SKM-1 treated with dmso at 0.1 percent for 144 hours (cell line): ENCODE results near the gene RGS13.
A peak's percentile ranks its signal among the peaks of the same experiment; 100 is the strongest.

Experiments
- DNase-seq: peaks from one replicate; lab custom pipeline; 2025; ENCODE audit not compliant: unreplicated experiment; lab: John Stamatoyannopoulos, UW

The RGS13 gene

GRCh38 chr1:192635939-192636338, at the start of gene RGS13:
TSS of gene RGS13 (plus strand) at chr1:192636147. CDS start at chr1:192644335, 8,188 bp downstream.
- no peak for DNase-seq

- DNase-seq: no peak
These were observed 48.3 kb upstream of the RGS13 start for GRCh38 chr1:192587386-192588266.

GRCh38 chr1:192588546-192588945, 47.4 kb upstream of the RGS13 start:
- no peak for DNase-seq

GRCh38 chr1:192589813-192590212, 46.1 kb upstream of the RGS13 start:
- DNase-seq: no peak

GRCh38 chr1:192592517-192592916, 43.4 kb upstream of the RGS13 start:
- no peak for DNase-seq

GRCh38 chr1:192592981-192593708, 42.8 kb upstream of the RGS13 start:
- DNase-seq: no peak

GRCh38 chr1:192595299-192595698, 40.6 kb upstream of the RGS13 start:
- no peak for DNase-seq

- no peak for DNase-seq
These were observed 37.4 kb upstream of the RGS13 start for GRCh38 chr1:192598589-192598988.

GRCh38 chr1:192600275-192600674, 35.7 kb upstream of the RGS13 start:
- no peak for DNase-seq

GRCh38 chr1:192601143-192601542, 34.8 kb upstream of the RGS13 start:
- no peak for DNase-seq

- no peak for DNase-seq
These were observed 34.4 kb upstream of the RGS13 start for GRCh38 chr1:192601567-192601966.

- no peak for DNase-seq
These were observed 33.2 kb upstream of the RGS13 start for GRCh38 chr1:192602757-192603156.

GRCh38 chr1:192603218-192603787, 32.6 kb upstream of the RGS13 start:
- DNase-seq: no peak

- peak; percentile 57 for DNase-seq
These were observed 30.8 kb upstream of the RGS13 start for GRCh38 chr1:192604979-192605620.

- no peak for DNase-seq
These were observed 27.3 kb upstream of the RGS13 start for GRCh38 chr1:192608671-192609070.

- DNase-seq: peak; percentile 94
These were observed 26.6 kb upstream of the RGS13 start for GRCh38 chr1:192609110-192610079.

- DNase-seq: peak; percentile 31
These were observed 25.6 kb upstream of the RGS13 start for GRCh38 chr1:192610112-192610889.

- no peak for DNase-seq
These were observed 20.9 kb upstream of the RGS13 start for GRCh38 chr1:192615055-192615454.

- DNase-seq: no peak
These were observed 15.8 kb upstream of the RGS13 start for GRCh38 chr1:192620071-192620635.
